PC-3 (cell line): Measurements from ENCODE around the gene CAD. TPM values are rescaled to one million over a fixed set of nuclear protein-coding genes. Genes with fewer than 3 reads are reported as not detected.

Experiments used
- ATAC-seq: fragments of 200-7000 bp; cut with Tn5 transposase; 2 replicates; pipeline ENCODE4 v1.9.1; 2020; ENCODE audit warnings: mild to moderate bottlenecking, moderate library complexity
- BruUV-seq: library from RNA; stranded (reverse); fragments of 400-500 nt; replicated peaks from 2 replicates; lab custom pipeline; 2021; lab: Mats Ljungman, UMichigan
- CTCF ChIA-PET: fragments of 300-600 bp; sonication (Branson Sonifier 250); formaldehyde crosslinking; loops from one replicate; lab custom pipeline; 2022; ENCODE audit warnings: antibody characterized with exemption; lab: Charles Lee
- POLR2A ChIA-PET: fragments of 300-600 bp; sonication (Branson Sonifier 250); formaldehyde crosslinking; loops from one replicate; lab custom pipeline; 2022; ENCODE audit warnings: antibody characterized with exemption; ENCODE audit not compliant: unreplicated experiment; lab: Charles Lee
- DNase-seq: peaks from one replicate; pipeline ENCODE4 v3.0.0-alpha.2; 2015
- H2AFZ ChIP-seq: fragments of 300-600 bp; sonication (generic); 2 replicates; pipeline ENCODE4 v1.6.0; 2016; ENCODE audit warnings: antibody characterized with exemption, low read length
- H3F3A ChIP-seq: fragments of 300-600 bp; sonication (generic); one replicate; pipeline ENCODE4 v1.6.0; 2017; ENCODE audit warnings: antibody characterized with exemption, low read length, control low read depth, mild to moderate bottlenecking; ENCODE audit not compliant: unreplicated experiment
- H3K27ac ChIP-seq: fragments of 300-600 bp; sonication (generic); 2 replicates; pipeline ENCODE4 v1.5.1; 2016; ENCODE audit warnings: mild to moderate bottlenecking, low read length
- H3K27me3 ChIP-seq: fragments of 300-600 bp; sonication (generic); 2 replicates; pipeline ENCODE4 v1.6.1; 2016; ENCODE audit warnings: low read length, mixed read lengths
- H3K36me3 ChIP-seq: fragments of 300-600 bp; sonication (generic); 2 replicates; pipeline ENCODE4 v1.6.1; 2016; ENCODE audit warnings: low read depth, mixed run types, low read length, mixed read lengths
- H3K4me1 ChIP-seq: fragments of 300-600 bp; sonication (generic); 2 replicates; pipeline ENCODE4 v1.5.1; 2016; ENCODE audit warnings: low read length; ENCODE audit not compliant: insufficient read depth
- H3K4me2 ChIP-seq: fragments of 300-600 bp; sonication (generic); 2 replicates; pipeline ENCODE4 v1.6.0; 2016; ENCODE audit warnings: low read length
- H3K4me3 ChIP-seq: fragments of 300-600 bp; sonication (generic); 2 replicates; pipeline ENCODE4 v1.5.1; 2016; ENCODE audit warnings: mild to moderate bottlenecking, low read length, mixed read lengths
- H3K79me2 ChIP-seq: fragments of 300-600 bp; sonication (generic); 2 replicates; pipeline ENCODE4 v1.6.1; 2017; ENCODE audit warnings: low read length, mixed read lengths
- H3K9ac ChIP-seq: fragments of 300-600 bp; sonication (generic); 2 replicates; pipeline ENCODE4 v1.6.0; 2016; ENCODE audit warnings: mild to moderate bottlenecking, low read length
- H3K9me2 ChIP-seq: fragments of 300-600 bp; sonication (generic); replicated peaks from 2 replicates; pipeline ENCODE4 v1.6.1; 2016; ENCODE audit warnings: mixed run types, low read length, mixed read lengths
- H3K9me3 ChIP-seq: fragments of 300-600 bp; sonication (generic); 2 replicates; pipeline ENCODE4 v1.6.1; 2016; ENCODE audit warnings: low read length, mixed read lengths
- H4K20me1 ChIP-seq: fragments of 300-600 bp; sonication (generic); 2 replicates; pipeline ENCODE4 v1.6.1; 2016; ENCODE audit warnings: low read length, mixed read lengths
- EZH2 ChIP-seq: fragments of 300-600 bp; sonication (generic); IDR thresholded peaks from one replicate; pipeline ENCODE4 v1.6.1; 2017; ENCODE audit warnings: antibody characterized with exemption, mild to moderate bottlenecking, low read length; ENCODE audit not compliant: unreplicated experiment
- EZH2phosphoT487 ChIP-seq: fragments of 300-600 bp; sonication (generic); IDR thresholded peaks from 2 replicates; pipeline ENCODE4 v1.6.1; 2018; ENCODE audit warnings: mild to moderate bottlenecking, antibody characterized with exemption, low read length, borderline replicate concordance
- intact Hi-C: fragments of 100-400 bp; cut with micrococcal nuclease; formaldehyde crosslinking; loops from 2 replicates; pipeline ENCODE4 v1.9.0; 2023
- total RNA-seq: library from RNA; depleted of rRNA; stranded (reverse); fragments of >200 nt; gene quantifications from 2 replicates; pipeline ENCODE4 v1.2.3, GENCODE V29; 2014
- TF ChIP-seq, protein P1 (sequence below): fragments of 300-600 bp; sonication (generic); conservative IDR thresholded peaks from 2 replicates; pipeline ENCODE4 v1.5.1; 2017; ENCODE audit warnings: antibody characterized with exemption, low read depth, mild to moderate bottlenecking, low read length

Gene CAD
- total RNA-seq, 1 experiment from 2014 or later, result 85.9 TPM

DNA sequence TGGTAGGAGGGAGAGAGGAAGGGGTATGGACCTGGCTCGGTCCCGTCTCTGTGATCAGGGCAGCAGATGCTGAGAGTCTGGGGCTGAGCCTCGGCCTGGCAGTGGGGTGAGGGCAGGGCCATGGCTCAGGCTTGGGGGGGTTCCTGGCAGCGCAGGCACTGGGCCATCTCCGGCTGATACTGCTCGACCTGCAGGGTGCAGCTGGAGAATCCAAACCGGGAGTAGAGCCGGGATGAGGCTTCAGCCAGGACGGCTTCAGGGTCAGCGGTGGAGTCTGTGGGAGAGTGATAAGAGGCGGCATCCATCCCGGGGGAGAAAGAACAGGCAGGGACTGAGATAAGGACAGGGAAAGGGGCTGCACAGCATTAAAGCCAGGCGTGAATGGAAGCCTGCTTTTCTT lies 38.0 kb downstream of the CAD start:
- no peak for DNase-seq
- no peak overlapping the region for H3K4me3 ChIP-seq
- peaks cover under 1% of the 10 kb centered on the region; the same call in 1 of the 2 replicates for H3K27me3 ChIP-seq
- H3K9ac ChIP-seq, result no peak overlapping the region; the same call in 1 of the 2 replicates
- H3F3A ChIP-seq, result peaks cover 4% of the 10 kb centered on the region
- H3K79me2 ChIP-seq, result no peaks in the 10 kb centered on the region
- H3K4me2 ChIP-seq, result peak overlapping the region; percentile 45
- H3K4me1 ChIP-seq, result peaks cover 21% of the 10 kb centered on the region
- intact Hi-C loops, result no loop called here
- H2AFZ ChIP-seq, result no peak overlapping the region
- H3K9me3 ChIP-seq, result no peaks in the 10 kb centered on the region
- no peaks in the 10 kb centered on the region for H3K36me3 ChIP-seq
- TF ChIP-seq EZH2 (no peak), EZH2phosphoT487 (no peak)
- TF ChIP-seq, protein P1, sequence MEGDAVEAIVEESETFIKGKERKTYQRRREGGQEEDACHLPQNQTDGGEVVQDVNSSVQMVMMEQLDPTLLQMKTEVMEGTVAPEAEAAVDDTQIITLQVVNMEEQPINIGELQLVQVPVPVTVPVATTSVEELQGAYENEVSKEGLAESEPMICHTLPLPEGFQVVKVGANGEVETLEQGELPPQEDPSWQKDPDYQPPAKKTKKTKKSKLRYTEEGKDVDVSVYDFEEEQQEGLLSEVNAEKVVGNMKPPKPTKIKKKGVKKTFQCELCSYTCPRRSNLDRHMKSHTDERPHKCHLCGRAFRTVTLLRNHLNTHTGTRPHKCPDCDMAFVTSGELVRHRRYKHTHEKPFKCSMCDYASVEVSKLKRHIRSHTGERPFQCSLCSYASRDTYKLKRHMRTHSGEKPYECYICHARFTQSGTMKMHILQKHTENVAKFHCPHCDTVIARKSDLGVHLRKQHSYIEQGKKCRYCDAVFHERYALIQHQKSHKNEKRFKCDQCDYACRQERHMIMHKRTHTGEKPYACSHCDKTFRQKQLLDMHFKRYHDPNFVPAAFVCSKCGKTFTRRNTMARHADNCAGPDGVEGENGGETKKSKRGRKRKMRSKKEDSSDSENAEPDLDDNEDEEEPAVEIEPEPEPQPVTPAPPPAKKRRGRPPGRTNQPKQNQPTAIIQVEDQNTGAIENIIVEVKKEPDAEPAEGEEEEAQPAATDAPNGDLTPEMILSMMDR, result no peak
- CTCF ChIA-PET, result interaction anchor here (0.7 to 0.9 kb wide), 3 partner anchors 20 to 48 kb away, joined by 3 to 4 read pairs (median 3); no protein-coding TSS in a partner anchor
- no peaks in the 10 kb centered on the region for H3K9me2 ChIP-seq
- no peak for ATAC-seq
- BruUV-seq, result no TSS peak
- peaks cover 4% of the 10 kb centered on the region; the same call in 1 of the 2 replicates for H4K20me1 ChIP-seq
- H3K27ac ChIP-seq, result peak overlapping the region; percentile 57
- POLR2A ChIA-PET, result interaction anchor here (0.6 kb wide), 1 partner anchor 28 kb away, joined by 3 read pairs; no protein-coding TSS in a partner anchor

- Histone ChIP-seq H4K20me1 (peaks cover 4% of the 10 kb centered on the region; the same call in 1 of the 2 replicates), H3K36me3 (no peaks in the 10 kb centered on the region), H3K4me2 (peak overlapping the region; percentile 68), H3K4me1 (peaks cover 21% of the 10 kb centered on the region), H3F3A (peaks cover 4% of the 10 kb centered on the region), H3K27ac (peak overlapping the region; percentile 57), H3K27me3 (peaks cover 6% of the 10 kb centered on the region), H2AFZ (no peak overlapping the region), H3K9me3 (no peaks in the 10 kb centered on the region), H3K4me3 (no peak overlapping the region), H3K9ac (no peak overlapping the region), H3K79me2 (no peaks in the 10 kb centered on the region), H3K9me2 (no peaks in the 10 kb centered on the region)
- ChIA-PET CTCF (interaction anchor here (0.7 to 1.1 kb wide), 4 partner anchors 20 to 48 kb away, joined by 3 to 4 read pairs (median 4); no protein-coding TSS in a partner anchor), POLR2A (interaction anchor here (0.6 kb wide), 1 partner anchor 28 kb away, joined by 3 read pairs; no protein-coding TSS in a partner anchor)
- peak; percentile 83 for DNase-seq
- peak; percentile 80 for ATAC-seq
- BruUV-seq, result no TSS peak
- intact Hi-C loops, result no loop called here
- TF ChIP-seq, protein P1, result no peak
- no peak for TF ChIP-seq EZH2phosphoT487
Observed at GRCh38 chr2:27255660-27256059, 38.5 kb downstream of the CAD start.

GRCh38 chr2:27256855-27257454 lies 39.8 kb downstream of the CAD start:
- Histone ChIP-seq H3K27me3 (peaks cover 18% of the 10 kb centered on the region), H3K9me3 (no peaks in the 10 kb centered on the region), H3K36me3 (no peaks in the 10 kb centered on the region), H3K27ac (no peak overlapping the region), H3K4me2 (no peak overlapping the region), H3K79me2 (no peaks in the 10 kb centered on the region), H3F3A (peaks cover 4% of the 10 kb centered on the region), H3K4me1 (peaks cover 21% of the 10 kb centered on the region), H3K4me3 (no peak overlapping the region), H3K9me2 (no peaks in the 10 kb centered on the region), H2AFZ (no peak overlapping the region), H3K9ac (no peak overlapping the region), H4K20me1 (peaks cover 4% of the 10 kb centered on the region; the same call in 1 of the 2 replicates)
- no peak for DNase-seq
- ChIA-PET CTCF (no interaction called here), POLR2A (no interaction called here)
- TF ChIP-seq, protein P1, result no peak
- no peak for TF ChIP-seq EZH2phosphoT487
- TF ChIP-seq EZH2, result no peak
- intact Hi-C loops, result no loop called here
- ATAC-seq, result no peak
- BruUV-seq, result no TSS peak
